ENCODE results near the gene MDFI.

Gene MDFI

DNA sequence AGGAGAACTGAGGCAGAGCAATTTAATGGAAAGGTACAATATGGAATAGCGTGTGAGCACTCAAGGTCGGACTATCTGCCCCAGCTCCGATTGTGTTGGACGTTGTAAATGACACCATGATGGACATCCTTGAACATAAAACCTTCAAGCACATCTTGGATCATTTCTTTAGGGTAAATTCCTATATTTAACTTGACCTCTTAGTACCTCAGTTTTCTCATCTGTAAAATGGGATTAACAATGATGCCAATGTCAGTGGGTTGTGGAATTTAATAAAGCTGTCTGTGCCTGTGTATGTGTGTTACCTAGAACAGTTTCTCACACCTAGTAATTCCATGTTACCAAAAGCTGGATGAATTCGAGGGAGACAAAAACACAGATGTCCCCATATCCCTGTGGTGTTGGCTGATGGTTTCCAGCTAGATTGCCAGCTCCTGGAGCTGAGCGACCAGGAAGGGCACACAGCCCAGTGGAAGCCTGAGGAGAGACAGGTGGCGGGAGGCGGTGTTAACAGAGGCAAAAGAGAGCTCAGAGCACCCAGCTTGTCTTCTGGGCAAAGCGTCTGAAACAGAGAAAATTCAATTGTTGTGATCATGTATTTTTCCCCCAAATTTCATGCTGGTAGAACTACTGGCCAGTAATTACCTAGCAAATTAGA lies 32.6 kb downstream of the MDFI start:
- peaks cover 40% of the 10 kb centered on the region for H3K4me1 Mint-ChIP-seq
- peaks cover 24% of the 10 kb centered on the region for H3K9me3 Mint-ChIP-seq
- DNase-seq, result no peak
- H3K36me3 Mint-ChIP-seq (ENCODE audit: low read depth), result no peaks in the 10 kb centered on the region
- no peak overlapping the region for H3K4me3 Mint-ChIP-seq
- TF ChIP-seq, protein P1, sequence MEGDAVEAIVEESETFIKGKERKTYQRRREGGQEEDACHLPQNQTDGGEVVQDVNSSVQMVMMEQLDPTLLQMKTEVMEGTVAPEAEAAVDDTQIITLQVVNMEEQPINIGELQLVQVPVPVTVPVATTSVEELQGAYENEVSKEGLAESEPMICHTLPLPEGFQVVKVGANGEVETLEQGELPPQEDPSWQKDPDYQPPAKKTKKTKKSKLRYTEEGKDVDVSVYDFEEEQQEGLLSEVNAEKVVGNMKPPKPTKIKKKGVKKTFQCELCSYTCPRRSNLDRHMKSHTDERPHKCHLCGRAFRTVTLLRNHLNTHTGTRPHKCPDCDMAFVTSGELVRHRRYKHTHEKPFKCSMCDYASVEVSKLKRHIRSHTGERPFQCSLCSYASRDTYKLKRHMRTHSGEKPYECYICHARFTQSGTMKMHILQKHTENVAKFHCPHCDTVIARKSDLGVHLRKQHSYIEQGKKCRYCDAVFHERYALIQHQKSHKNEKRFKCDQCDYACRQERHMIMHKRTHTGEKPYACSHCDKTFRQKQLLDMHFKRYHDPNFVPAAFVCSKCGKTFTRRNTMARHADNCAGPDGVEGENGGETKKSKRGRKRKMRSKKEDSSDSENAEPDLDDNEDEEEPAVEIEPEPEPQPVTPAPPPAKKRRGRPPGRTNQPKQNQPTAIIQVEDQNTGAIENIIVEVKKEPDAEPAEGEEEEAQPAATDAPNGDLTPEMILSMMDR (IDR thresholded peaks at IDR 0.05), result no peak
- no peak overlapping the region for H3K27ac Mint-ChIP-seq
- H3K27me3 Mint-ChIP-seq (ENCODE audit: low read depth, poor library complexity), result peaks cover 30% of the 10 kb centered on the region

DNA sequence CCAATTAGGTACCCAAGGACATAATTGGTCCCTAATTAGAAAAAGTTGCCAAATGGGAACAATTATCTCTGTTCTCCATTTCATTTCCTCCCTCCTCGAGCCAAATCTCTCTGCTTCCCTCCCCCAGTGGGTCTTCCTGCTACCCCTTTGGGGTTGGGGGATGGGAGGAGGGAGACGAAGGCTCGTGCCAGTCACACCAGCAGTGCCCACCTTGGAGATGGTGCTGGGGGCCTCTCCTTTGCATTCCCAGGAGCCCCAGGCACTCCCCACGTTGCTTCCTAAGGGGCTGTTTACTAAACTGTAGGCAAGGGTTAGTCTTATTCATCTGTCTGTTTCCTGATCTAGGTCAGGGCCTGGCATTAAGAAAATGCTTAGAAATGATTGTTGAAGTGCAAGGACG lies 33.1 kb downstream of the MDFI start:
- Mint-ChIP-seq H3K27ac (no peak overlapping the region), H3K9me3 (peaks cover 24% of the 10 kb centered on the region), H3K4me1 (peaks cover 46% of the 10 kb centered on the region), H3K27me3 (ENCODE audit: low read depth, poor library complexity) (peaks cover 30% of the 10 kb centered on the region), H3K36me3 (ENCODE audit: low read depth) (no peaks in the 10 kb centered on the region), H3K4me3 (no peak overlapping the region)
- TF ChIP-seq, protein P1 (IDR thresholded peaks at IDR 0.05), result no peak
- DNase-seq, result no peak

DNA sequence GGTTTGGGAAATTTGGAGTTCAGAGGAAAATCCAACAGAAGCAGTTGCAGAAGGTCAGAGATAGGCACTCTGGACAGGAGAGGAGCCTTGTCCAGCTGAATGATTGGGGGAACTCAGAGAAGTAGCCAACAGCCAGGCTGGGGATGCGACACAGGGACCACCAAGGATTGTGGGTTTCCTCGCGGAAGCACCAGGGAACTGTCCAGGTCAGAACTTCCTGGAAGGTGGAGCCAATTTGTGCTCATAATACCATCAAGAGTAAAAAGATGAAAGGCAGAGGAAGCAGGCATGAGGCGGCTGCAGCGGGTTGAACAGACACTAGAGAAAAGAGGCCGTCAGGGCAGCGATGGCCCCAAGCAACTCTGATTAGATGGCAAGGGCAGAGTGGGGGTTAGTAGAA lies 33.7 kb downstream of the MDFI start:
- DNase-seq, result no peak
- no peak overlapping the region for H3K27ac Mint-ChIP-seq
- no peak overlapping the region for H3K4me3 Mint-ChIP-seq
- peaks cover 34% of the 10 kb centered on the region for H3K27me3 Mint-ChIP-seq (ENCODE audit: low read depth, poor library complexity)
- peaks cover 24% of the 10 kb centered on the region for H3K9me3 Mint-ChIP-seq
- TF ChIP-seq, protein P1 (IDR thresholded peaks at IDR 0.05), result no peak
- peaks cover 49% of the 10 kb centered on the region for H3K4me1 Mint-ChIP-seq
- no peaks in the 10 kb centered on the region for H3K36me3 Mint-ChIP-seq (ENCODE audit: low read depth)

DNA sequence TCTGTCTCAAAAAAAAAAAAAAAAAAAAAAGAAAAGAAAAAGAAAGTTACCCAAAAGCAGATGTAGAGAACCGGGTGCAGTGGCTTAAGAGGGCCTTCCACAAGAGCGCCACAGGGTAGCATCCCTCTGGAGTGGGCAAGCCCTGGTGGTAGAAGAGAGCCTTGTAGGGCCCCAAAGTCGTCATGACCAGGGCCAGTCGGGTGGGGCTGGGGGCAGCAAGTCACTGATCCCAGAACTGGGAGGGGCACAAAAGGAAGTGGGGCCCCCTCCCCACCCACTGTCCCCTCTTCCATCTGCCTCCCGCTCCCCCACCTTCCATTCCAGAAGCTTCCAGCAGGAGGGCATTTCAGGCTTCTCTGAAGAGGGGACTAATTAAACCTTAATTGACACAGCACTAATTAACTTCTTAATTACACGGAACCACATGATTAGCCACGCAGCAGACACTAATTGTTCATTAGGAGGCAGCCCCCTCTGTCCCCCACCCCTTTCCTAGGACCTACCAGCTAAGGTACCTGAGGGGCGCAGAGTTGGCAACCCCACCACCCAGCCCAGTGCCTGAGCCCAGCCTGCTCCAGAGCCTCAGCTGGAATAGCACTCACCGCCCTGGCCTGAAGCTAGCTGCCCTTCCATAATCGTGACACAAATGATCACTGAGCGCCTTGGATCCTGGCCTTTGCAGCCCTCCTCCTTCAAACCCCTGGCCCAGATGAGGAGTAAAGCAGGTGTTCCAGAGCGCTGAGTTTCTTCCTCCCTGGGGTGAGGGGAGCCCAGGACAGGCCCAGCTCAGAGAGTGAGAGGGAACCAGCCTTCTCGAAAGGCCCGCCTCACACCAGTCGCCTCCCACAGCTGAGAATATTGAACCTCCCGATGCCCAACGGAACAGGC lies 34.8 kb downstream of the MDFI start:
- DNase-seq, result no peak
- H3K27ac Mint-ChIP-seq, result no peak overlapping the region
- peaks cover 37% of the 10 kb centered on the region for H3K27me3 Mint-ChIP-seq (ENCODE audit: low read depth, poor library complexity)
- H3K36me3 Mint-ChIP-seq (ENCODE audit: low read depth), result no peaks in the 10 kb centered on the region
- H3K4me1 Mint-ChIP-seq, result peaks cover 57% of the 10 kb centered on the region
- peaks cover 22% of the 10 kb centered on the region for H3K9me3 Mint-ChIP-seq
- H3K4me3 Mint-ChIP-seq, result no peak overlapping the region
- TF ChIP-seq, protein P1 (IDR thresholded peaks at IDR 0.05), result no peak

DNA sequence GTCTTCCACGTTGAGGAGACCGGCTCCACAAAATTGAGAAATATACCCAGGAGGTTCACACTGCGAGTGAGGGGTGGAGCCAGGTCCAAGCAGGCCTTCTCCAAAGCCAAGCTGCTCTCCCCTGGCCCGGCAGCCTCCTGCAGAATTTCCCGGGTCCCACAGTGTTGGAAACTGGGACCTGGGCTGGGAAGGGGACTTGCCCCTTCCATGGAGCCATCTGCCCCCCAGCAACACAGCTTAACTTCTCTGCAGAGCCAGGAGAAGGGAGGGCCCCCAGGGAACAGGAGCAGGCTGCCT lies 35.4 kb downstream of the MDFI start:
- H3K27ac Mint-ChIP-seq, result no peak overlapping the region
- no peak overlapping the region for H3K4me3 Mint-ChIP-seq
- peaks cover 62% of the 10 kb centered on the region for H3K4me1 Mint-ChIP-seq
- peaks cover 35% of the 10 kb centered on the region for H3K27me3 Mint-ChIP-seq (ENCODE audit: low read depth, poor library complexity)
- no peaks in the 10 kb centered on the region for H3K36me3 Mint-ChIP-seq (ENCODE audit: low read depth)
- DNase-seq, result no peak
- TF ChIP-seq, protein P1 (IDR thresholded peaks at IDR 0.05), result no peak
- H3K9me3 Mint-ChIP-seq, result peaks cover 19% of the 10 kb centered on the region

Measured in nephron progenitor cell (in vitro differentiated cells).